Measurements from ENCODE around the gene SNRK.

GRCh38 chr3:43244694-43245093, 41.6 kb upstream of the SNRK start:
- no peak for TF ChIP-seq CTCF (IDR thresholded peaks at IDR 0.05; ENCODE audit: extremely low read depth in 1 of 2, insufficient read depth in 1 of 2, low read depth in 1 of 2, low read length in 2 of 2)
- TF ChIP-seq EZH2 (IDR thresholded peaks at IDR 0.05; ENCODE audit: borderline replicate concordance, low read depth, low read length, severe bottlenecking), result no peak
- TF ChIP-seq POLR2A (IDR thresholded peaks at IDR 0.05; ENCODE audit: low read depth, low read length), result no peak

Measured in endothelial cell of umbilical vein (primary cell).